Measurements from ENCODE around the gene OPTN. TPM values are rescaled to one million over a fixed set of nuclear protein-coding genes. Genes with fewer than 3 reads are reported as not detected.

Gene OPTN
- total RNA-seq, 4 donors from 2014 or later: 59.6 to 123 (median 77.1) TPM

GRCh38 chr10:13182424-13182823 lies 82.5 kb downstream of the OPTN start:
- ATAC-seq (ENCODE audit: low FRiP score): no peak
- no peak for TF ChIP-seq CTCF (IDR thresholded peaks at IDR 0.05)
- DNase-seq (ENCODE audit: low spot score): no peak

GRCh38 chr10:13183625-13184024 lies 83.7 kb downstream of the OPTN start:
- DNase-seq (ENCODE audit: low spot score) (no peak), ATAC-seq (ENCODE audit: low FRiP score) (no peak)
- TF ChIP-seq CTCF (IDR thresholded peaks at IDR 0.05): no peak

GRCh38 chr10:13184276-13184675 lies 84.3 kb downstream of the OPTN start:
- no peak for ATAC-seq (ENCODE audit: low FRiP score)
- no peak for TF ChIP-seq CTCF (IDR thresholded peaks at IDR 0.05)
- DNase-seq (ENCODE audit: low spot score): no peak

GRCh38 chr10:13184730-13185514 lies 85.0 kb downstream of the OPTN start:
- TF ChIP-seq CTCF (IDR thresholded peaks at IDR 0.05): no peak
- DNase-seq (ENCODE audit: low spot score) (no peak), ATAC-seq (ENCODE audit: low FRiP score) (no peak)

GRCh38 chr10:13187135-13187534 lies 87.2 kb downstream of the OPTN start:
- ATAC-seq (ENCODE audit: low FRiP score) (no peak), DNase-seq (ENCODE audit: low spot score) (no peak)

More at GRCh38 chr10:13187135-13187534, 87.2 kb downstream of the OPTN start:
- no peak for TF ChIP-seq CTCF (IDR thresholded peaks at IDR 0.05)

Small RNA genes lying within 50 kb of the gene (small RNA-seq; reads per million reads assigned to genes)
- not detected for gene SNRPGP5

Other genes starting within 250 kb of the OPTN start
- gene CCDC3, start 98.5 kb upstream of the OPTN start, total RNA-seq: 10 to 100 TPM; 23.5 to 77.8 (median 39.1) TPM
- gene MCM10, start 61.4 kb downstream of the OPTN start, total RNA-seq: 1 to 10 TPM; 1.3 to 7.6 (median 2.8) TPM
- gene UCMA, start 134.2 kb downstream of the OPTN start, total RNA-seq: not detected
- gene PHYH, start 199.9 kb downstream of the OPTN start, total RNA-seq: 10 to 100 TPM; 21.9 to 54.1 (median 35.9) TPM
- gene SEPHS1, start 248.1 kb downstream of the OPTN start, total RNA-seq: 10 to 100 TPM; 28.9 to 41.3 (median 37.9) TPM